NCI-H526 (cell line): Measurements from ENCODE around the gene CLDN34.
A peak's percentile ranks its signal among the peaks of the same experiment; 100 is the strongest.

Experiments used
- DNase-seq, 2 experiments: peaks; one replicate each; lab custom pipeline; 2025; lab: John Stamatoyannopoulos, UW

CLDN34 gene, protein sequence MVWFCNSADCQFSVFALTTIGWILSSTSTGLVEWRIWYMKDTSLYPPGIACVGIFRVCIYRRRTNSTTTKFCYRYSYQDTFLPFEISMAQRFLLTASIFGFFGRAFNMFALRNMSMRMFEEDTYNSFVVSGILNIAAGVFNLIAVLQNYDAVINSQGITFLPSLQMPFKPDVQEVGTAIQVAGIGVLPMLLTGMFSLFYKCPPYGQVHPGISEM

DNA sequence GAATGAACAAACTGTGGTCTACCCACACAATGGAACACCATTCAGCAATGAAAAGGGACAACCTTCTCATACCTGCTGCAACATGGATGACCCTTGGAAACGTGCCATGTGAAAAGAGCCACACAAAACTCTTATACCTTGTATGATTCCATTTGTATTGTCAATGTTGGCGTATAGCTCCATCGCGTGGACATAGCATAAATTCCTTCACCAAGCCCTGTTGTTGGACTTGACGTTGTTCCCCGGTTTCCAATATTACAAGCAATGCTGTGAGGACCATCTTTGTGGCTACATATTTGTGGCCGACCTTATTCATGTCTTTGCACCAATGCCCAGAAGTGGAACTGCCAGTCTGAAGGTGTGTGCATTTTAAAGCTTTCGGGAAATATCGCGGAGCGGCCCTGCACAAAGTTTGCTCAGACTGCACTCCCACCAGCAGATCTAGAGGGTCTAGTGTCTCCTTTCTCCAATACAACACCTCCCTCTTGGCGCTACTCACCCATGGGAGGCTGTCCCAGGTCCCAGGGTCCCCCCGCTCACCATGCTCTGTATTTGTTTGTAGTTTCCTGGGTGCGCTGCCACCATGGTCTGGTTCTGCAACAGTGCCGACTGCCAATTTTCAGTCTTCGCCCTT is at the start of gene CLDN34:
Gene CLDN34, plus strand, starts transcription at position 584 of the 634 bp plus-strand sequence. Its CDS starts 0 bp downstream, at position 584.
- no peak for DNase-seq

DNA sequence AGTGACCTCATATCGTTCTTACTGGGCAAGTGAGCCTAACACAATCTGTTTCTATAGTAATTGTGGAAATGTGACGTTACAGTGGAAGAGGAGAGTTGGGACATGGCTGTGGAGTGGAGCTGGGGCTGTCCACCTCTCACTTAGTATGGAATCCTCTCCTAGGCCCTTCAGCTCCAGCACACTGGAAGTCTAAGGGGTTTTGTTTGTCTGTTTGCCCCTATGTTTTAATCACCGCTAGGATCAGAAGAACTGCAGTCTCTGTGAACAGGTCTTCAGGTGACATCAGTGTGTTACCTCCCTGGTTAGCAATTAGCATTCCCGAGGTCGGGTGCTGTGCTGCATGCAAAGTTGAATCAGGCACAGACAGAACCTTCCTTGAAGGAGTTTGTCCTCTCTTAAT is 49.3 kb upstream of the CLDN34 start:
- peak in 1 of 2 experiments; percentile 24 for DNase-seq

DNA sequence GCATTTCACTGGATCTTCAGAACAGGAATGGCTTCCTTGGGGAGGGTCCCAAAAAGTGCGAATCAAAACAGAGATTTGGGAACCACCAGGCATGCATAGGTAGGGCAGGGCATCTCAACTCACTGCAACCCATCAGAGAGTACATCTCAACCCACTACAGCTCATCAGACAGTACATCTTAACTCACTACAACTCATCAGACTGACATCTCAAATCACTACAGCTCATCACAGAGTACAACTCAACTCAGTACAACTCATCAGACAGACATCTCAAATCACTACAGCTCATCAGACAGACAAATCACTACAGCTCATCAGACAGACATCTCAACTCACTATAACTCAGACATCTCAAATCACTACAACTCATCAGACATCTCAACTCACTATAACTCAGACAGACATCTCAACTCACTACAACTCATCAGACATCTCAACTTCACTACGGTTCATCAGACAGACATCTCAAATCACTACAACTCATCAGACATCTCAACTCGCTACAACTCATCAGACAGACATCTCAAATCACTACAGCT is 47.5 kb upstream of the CLDN34 start:
- no peak for DNase-seq

DNA sequence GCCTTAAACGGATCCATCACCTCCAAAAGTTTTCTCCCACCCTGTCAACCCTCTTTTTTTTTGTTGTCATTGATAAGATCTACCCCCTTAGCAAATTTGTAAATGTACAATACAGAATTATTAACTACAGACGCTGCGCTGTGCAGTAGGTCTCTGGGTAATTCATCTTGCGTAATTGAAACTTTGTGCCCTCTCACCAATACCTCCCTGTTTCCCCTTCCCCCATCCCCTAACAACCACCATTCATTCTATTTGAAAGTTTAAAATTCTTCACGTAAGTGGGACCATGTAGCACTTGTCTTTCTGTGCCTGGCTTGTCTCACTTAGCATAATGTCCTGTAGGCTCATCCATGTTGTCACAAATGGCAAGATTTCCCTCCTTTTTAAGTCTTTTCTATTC is 45.8 kb upstream of the CLDN34 start:
- no peak for DNase-seq

DNA sequence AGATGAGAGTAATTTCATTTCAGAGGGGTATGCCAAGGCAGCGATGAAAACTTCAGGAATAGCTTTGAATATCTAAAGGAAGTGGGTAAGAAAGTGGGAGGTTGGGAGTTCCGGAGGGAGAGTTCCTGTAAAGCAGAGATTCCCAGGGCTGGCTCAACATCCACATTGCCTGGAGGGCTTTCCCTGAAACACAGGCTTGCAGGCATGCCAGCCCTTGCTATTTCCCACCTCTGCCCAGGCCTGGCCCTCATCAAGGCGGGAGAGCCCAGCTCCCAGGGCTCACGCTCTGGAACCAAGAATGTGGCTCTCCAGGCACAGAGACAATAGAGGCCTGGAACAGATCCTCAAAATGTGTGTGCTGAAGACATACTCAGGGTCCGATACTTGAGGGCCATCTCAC is 43.8 kb upstream of the CLDN34 start:
- DNase-seq: no peak

DNA sequence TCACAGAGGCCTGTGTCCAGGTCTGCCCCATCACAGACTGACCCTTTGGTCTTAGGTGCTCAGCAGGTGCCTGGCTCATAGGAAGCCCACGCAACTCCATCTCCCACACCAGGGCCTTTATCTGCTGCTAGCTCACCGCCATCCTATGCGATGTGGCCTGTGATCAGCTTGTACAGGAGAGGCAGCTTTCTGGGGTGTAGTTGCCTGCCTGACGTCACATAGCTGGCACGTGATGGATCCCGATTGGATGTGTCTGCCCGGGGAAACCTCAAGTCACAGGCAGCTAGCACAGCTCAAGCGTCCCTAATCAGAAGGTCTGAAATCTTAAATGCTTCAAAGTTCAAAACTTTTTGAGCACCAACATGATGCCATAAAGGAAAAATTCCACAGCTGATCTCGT is 41.2 kb upstream of the CLDN34 start:
- DNase-seq: no peak

DNA sequence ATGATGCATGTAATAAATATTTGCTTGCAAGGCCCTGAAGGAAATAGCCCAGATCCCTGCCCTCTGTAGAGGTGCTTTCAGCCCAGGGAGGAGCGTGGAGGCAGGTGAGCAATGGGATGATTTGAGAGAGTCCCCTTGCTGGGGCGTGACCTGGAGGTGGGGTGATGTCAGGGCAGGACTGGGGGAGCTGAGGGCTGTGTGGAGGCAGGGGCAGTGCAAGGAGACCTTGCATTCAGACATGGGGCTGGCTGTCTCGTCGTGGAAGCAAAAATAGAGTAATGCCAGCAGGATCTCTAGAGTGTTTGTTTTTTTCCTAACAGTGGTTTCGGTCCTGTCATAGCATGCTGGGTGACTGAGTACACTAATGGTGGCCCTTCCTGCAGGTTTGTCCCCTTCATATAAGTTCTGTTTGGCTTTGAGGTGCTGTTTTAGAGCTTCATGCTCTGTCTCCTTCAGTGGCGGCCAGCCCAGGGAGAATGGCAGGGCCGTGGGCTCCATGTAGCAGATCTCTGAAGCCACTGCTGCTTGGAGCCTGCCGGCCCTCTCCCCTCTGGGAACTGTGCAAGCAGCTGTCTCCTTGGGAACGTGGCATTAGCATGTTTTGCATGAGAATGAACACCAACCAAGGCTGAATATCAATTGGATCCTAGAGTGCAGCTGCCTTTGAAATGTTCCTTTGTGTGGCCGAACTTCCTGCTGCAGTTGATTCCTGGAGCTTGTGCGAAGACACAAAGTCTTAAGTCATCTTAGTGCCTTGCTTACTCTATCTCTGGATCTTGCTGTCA is 39.3 kb upstream of the CLDN34 start:
- peak; percentile 95 to 97 for DNase-seq

DNA sequence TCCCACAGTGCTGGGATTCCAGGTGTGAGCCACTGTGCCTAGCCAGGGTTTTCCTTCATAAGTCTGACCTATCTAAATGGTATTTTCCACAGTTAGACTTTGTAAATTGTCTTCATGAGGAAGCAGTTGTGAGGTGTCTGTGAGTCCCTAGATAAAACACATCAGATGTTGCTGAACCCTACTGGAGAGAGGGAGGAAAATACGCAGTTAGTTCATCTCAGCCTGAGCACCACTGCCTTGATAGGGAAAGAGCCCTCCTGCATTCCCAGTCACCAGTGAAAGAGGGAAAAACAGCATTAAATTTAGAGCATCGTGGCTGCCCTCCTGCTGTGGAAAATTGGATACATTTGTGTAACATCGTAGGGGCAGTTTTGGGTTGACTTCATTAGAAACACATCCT is 31.7 kb upstream of the CLDN34 start:
- no peak for DNase-seq

DNA sequence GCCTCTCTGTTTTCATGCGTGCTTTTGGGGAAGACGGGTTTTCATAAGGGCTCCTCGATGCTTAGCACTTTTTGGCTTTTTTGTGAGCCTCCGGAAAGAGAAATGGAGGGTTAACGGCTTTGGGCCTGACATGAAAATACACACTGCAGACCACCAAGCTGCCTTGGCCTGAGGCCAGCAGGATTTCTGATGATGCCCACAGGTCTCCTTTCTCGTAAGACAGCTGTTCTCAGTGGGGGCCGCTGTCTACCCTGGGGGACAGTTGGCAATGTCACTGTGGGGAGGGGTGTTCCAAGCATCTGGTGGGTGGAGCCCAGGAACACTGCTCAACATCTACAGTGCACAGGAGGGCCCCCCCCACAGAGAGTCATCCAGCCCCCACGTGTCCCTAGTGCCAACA is 29.4 kb upstream of the CLDN34 start:
- no peak for DNase-seq

DNA sequence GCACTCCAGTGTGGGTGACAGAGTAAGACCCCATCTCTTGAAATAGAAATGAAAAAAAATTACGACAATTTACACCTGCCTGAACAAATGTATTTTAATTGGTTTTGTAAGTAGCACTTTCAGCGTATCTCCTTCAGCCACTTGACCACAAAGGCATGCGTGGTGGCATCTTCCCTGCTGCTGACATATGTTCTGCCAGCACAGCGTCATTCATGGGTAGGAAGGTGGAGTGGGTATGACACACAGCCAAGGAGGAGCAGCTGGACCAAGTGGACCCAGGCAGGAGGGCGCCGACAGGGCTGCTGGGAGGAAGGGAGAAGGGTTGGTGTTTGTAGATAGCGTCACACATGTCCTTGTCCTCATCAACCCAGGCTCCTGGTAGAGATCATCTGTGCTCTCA is 28.6 kb upstream of the CLDN34 start:
- DNase-seq: no peak

DNA sequence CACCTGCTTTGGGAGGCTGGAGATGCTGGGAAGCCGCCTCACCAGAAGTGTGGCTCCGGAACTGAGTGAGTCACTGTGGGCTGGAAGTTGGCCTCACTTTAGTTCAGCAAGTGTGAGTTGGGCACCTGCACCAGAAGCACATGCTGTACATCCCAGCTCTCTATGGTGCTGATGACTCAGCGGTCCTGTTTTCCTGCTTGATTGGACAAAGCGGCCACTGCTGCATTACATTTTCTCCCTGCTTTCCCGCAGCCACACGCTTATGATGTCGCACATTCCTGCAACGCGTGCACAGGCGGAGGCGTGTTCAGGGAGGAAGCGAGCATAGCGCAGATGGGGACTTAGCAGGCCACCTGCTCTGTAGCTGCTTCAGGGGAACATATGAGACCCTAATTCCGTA is 26.7 kb upstream of the CLDN34 start:
- DNase-seq: no peak

DNA sequence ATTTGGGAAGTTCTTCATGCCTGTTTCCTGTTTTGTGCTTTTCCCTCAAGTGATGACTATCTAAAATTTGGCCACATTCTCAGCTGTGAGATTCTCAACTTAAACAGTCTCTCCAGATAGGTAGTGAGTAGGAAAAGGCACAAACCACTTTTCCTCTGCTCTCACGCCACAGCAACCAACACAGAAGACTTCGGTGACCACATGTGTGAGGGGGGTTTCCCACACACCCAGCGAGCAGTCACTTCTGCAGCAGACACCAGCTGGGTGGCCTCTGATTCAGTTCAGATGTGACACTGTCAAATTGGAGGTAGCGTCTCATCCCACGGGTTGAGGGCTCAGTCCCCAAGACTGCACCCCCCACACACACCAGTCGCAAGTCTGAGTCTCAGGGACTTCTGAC is 25.1 kb upstream of the CLDN34 start:
- no peak for DNase-seq

DNA sequence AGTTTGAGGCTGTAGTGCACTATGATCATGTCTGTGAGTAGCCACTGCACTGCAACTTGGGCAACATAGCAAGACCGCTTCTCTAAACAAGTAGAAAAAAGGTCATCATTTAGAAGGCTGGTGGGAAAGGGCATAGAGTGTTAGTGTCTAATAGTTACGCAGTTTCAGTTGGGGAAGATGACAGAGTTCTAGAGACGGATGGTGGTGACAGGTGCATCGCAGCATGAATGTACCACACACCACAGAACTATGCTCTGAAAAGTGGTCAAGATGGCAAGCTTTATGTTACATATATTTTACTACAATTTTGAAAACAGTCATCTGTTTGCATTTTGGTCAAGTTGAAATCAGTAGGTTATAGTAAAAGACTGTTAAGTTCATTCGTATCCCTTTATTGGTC is 23.7 kb upstream of the CLDN34 start:
- no peak for DNase-seq

DNA sequence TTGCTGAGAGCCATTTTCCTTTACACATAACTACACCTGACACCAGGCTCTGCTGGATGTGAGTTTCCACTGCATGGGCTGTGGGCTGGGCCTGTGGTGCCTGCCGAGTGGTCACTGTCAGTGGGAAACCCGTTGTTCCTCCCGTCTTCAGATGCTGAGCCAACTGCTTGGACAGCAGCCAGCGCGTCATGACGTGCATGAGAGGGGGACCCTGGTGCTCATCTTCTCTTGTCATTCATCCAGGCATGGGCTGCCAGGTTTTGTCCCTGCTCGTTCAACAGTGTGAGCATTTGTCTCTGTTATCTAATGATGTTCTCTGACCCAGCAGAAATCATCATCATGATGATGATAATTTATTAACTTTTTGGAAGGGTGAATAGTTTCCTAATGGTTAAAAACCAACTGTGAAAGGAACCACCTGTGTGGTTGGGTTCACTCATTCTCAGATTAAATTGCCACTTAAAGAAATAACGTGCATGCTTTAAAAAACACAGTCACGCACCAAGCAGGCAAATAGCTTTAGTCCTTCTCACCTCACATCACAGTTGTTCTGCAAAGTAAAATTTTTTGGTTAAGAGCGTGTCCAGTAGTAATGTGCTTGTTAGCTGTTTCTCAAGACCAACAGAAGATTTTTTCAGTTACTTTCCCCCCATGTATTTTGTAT is 19.9 kb upstream of the CLDN34 start:
- no peak for DNase-seq

DNA sequence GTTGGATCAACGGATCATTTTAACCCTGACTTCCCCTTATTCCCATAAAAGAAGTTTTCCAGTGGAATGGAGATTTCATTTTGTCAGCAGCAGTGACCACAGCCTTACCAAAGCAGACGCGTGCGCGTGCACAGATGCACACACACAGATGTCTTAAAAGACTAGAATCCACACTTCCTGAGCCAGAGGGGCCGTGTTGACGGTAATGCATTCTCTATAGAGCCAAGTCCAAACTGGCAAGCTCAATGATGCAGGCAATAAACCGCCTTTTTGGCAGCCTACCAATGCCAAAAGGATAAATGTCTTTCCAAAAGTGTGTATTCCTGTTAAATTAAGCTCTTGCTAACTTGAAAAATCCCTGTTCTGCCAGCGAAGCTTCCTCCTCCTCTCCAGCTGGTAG is 18.8 kb upstream of the CLDN34 start:
- no peak for DNase-seq

DNA sequence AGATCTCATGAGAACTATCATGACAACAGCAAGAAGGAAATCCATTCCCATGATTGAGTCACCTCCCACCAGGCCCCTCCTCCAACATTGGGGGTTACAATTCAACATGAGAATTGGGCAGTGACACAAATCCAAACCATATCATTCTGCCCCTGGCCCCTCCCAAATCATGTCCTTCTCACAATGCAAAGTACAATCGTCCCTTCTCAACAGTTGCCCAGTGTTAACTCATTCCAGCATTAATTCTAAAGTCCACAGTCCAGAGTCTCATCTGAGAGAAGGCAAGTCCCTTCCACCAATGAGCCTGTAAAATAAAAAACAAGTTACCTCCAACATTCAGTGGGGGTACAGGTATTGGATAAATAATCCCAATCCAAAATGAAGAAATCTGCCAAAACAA is 14.9 kb upstream of the CLDN34 start:
- no peak for DNase-seq

DNA sequence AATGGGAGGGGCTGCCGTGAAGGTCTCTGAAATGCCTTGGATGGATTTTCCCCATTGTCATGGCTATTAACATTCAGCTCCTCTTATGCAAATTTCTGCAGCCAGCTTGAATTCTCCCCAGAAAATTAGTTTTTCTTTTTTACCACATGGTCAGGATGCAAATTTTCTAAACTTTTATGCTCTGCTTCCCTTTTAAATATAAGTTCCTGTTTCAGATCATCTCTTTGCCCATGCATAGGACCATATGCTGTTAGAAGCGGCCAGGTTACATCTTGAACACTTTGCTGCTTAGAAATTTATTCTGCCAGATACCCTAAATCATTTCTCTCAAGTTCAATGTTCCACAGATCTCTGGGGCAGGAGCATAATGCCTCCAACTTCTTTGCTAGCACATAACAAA is 13.8 kb upstream of the CLDN34 start:
- no peak for DNase-seq

DNA sequence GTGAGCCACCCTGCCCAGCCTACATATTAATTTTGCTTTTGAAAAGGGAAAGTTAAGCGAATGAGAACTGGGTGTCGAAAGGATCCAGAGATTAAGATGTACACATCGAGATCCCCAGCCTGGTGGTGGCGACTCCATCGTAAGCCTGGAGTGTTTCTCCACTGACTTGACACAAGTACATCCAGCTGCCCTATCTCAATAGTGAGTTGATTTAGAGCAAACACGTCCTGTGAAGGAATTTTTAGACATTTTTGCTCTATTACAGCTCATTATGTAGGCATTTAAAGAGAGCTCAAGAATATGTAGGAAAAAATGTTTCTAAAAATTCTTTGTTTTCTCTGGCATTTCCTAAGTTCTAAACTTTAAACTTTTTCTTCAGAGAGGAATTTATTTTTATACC is 11.7 kb upstream of the CLDN34 start:
- no peak for DNase-seq

DNA sequence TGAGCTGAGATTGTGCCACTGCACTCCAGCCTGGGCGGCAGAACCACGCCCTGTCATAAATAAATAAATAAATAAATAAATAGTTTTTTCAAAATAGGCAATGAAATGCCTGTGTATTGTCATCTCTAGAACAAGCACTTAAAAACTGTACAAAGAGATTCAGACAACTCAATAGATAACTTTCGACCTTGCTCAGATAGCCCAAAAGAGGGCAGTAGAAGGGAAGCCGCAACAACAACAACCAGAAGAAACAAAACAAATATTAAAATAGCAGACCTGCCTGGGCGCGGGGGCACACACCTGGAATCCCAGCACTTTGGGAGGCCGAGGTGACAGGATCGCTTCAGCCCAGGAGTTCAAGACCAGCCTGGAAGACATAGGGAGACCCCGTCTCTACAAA is 9.4 kb upstream of the CLDN34 start:
- DNase-seq: no peak

DNA sequence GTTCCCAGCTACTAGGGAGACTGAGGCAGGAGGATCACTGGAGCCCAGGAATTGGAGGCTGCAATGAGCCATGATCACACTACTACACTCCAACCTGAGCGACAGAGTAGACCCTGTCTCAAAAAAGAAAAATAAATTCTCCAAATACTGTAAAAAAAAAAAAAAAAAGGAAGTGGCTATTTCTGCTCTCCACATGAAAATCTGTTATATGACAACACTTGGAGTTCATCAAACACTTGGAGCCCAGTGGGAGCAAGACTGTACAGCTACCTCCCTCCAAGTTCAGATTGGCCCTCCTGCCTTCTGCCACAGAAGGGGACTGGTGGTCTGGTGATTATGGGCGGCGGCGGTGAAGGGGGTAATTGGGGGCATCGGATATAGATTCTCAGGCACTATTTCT is 9.0 kb upstream of the CLDN34 start:
- no peak for DNase-seq

DNA sequence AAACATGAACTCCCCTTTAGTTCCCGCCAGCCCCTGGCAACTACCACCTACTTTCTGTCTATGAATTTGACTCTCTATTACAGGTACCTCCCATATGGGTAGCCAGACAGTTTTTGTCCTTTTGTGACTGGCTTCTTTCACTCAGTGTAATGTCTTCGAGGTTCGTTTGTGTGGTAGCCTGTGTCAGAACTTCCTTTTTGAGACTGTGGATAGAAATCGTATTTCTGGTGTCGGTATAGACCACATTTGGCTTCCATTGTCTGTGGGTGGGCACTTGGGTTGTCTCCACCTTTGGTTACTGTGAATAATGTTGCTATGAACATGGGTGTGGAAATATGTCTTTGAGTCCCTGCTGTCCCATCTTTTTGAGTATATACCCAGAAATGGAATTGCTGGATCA is 5.4 kb upstream of the CLDN34 start:
- DNase-seq: no peak

DNA sequence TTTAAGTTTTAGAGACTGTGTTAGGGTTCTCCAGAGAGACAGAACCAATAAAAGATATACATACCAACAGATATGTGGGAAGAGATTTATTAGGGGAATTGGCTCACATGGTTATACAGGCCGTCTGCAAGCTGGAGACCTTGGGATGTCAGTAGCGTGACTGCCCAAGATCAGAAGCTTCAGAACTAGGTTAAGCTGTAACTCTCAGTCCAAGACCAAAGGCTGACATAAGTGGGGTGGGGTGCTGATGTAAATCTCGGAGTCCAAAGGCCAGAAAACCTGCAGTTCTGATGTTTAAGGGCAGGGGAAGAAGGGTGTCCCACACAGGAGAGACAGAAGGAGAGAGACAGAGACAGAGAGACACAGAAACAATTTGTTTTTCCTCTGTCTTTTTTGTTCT is 10.5 kb downstream of the CLDN34 start:
- no peak for DNase-seq

DNA sequence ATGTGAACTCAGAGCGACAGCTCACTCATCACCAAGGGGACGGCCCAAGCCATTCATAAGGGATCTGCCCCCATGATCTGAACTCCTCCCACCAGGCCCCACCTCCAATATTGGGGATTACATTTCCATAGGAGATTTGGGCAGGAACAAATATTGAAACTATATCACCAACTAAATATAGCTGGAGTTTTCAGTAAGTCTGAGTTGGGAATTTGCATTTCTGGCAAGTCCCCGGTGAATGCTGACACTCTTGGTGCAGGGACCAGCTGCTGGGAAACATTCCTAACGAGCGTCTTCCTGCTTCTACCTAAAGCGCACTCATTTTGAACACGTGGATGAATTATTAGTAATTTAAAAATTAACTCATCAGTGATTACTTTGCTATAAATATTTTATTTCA is 13.2 kb downstream of the CLDN34 start:
- DNase-seq: peak in 1 of 2 experiments; percentile 33
